Natural killer cell (primary cell): ENCODE results near the gene SCAND1. TPM values are rescaled to one million over a fixed set of nuclear protein-coding genes. Genes with fewer than 3 reads are reported as not detected.

ENCODE experiments used
- ATAC-seq, 3 donors: fragments of 150-1000 bp in 2 of 3; fragments of 200-7000 bp in 1 of 3; cut with Tn5 transposase; 1 replicate in 1 of 3; 2 replicates in 2 of 3; pipeline ENCODE4 v1.10.0; 2021; ENCODE audit warnings: mild to moderate bottlenecking in 2 of 3, moderate library complexity in 2 of 3
- DNase-seq, 2 donors: peaks; one replicate each; pipeline versions ENCODE4 v3.0.0 to v3.0.0-alpha.2; 2013 to 2021; ENCODE audit warnings: mixed read lengths in 1 of 2
- H3K27ac ChIP-seq: one replicate; pipeline ENCODE4 v1.5.1; 2013; ENCODE audit warnings: mild to moderate bottlenecking, low read length
- H3K27me3 ChIP-seq: one replicate; pipeline ENCODE4 v1.6.1; 2013; ENCODE audit warnings: low read length; ENCODE audit not compliant: control insufficient read depth, insufficient read depth
- H3K36me3 ChIP-seq: one replicate; pipeline ENCODE4 v1.6.1; 2013; ENCODE audit warnings: low read length; ENCODE audit not compliant: control insufficient read depth, insufficient read depth
- H3K4me1 ChIP-seq: one replicate; pipeline ENCODE4 v1.6.1; 2013; ENCODE audit warnings: low read length; ENCODE audit not compliant: control insufficient read depth, insufficient read depth
- H3K4me3 ChIP-seq: one replicate; pipeline ENCODE4 v1.5.1; 2013; ENCODE audit warnings: low read length
- H3K9me3 ChIP-seq: one replicate; pipeline ENCODE4 v1.6.1; 2013; ENCODE audit warnings: low read length; ENCODE audit not compliant: control insufficient read depth, insufficient read depth
- H3K27ac Mint-ChIP-seq, 2 donors: one replicate each; pipeline ENCODE4 v1.8.0; 2022; ENCODE audit warnings: mild to moderate bottlenecking in 2 of 2, mixed read lengths in 2 of 2, moderate library complexity in 1 of 2
- H3K27me3 Mint-ChIP-seq, 2 donors: one replicate each; pipeline ENCODE4 v1.8.0; 2022; ENCODE audit warnings: low read depth in 2 of 2, mixed read lengths in 2 of 2
- H3K36me3 Mint-ChIP-seq: one replicate; pipeline ENCODE4 v1.8.0; 2022; ENCODE audit warnings: mixed read lengths
- H3K4me1 Mint-ChIP-seq, 2 donors: one replicate each; pipeline ENCODE4 v1.8.0; 2022; ENCODE audit warnings: mixed read lengths in 2 of 2
- H3K4me3 Mint-ChIP-seq: one replicate; pipeline ENCODE4 v1.8.0; 2022; ENCODE audit warnings: mild to moderate bottlenecking, moderate library complexity, mixed read lengths
- H3K9me3 Mint-ChIP-seq, 2 donors: one replicate each; pipeline ENCODE4 v1.8.0; 2022; ENCODE audit warnings: mixed read lengths in 2 of 2
- WGBS: methylation state at CpG from one replicate; pipeline ENCODE4 v1.1.7; 2013; ENCODE audit warnings: missing lambda C conversion rate; ENCODE audit not compliant: insufficient coverage; 5-methylcytosine and 5-hydroxymethylcytosine counted together
- intact Hi-C: fragments of 100-400 bp; cut with micrococcal nuclease; formaldehyde crosslinking; loops from one replicate; pipeline ENCODE4 v1.14.2; 2022
- total RNA-seq, 4 donors: library from RNA; stranded (reverse); fragments of 120-200 nt in 1 of 4; gene quantifications; one replicate each; pipeline versions ENCODE4 v1.2.3 to v1.2.4, GENCODE V29; 2013 to 2022
- TF ChIP-seq, protein P1 (sequence below): fragments of 200-600 bp; IDR thresholded peaks from one replicate; pipeline ENCODE4 v1.8.0; 2022; ENCODE audit warnings: antibody characterized with exemption

SCAND1 gene
- total RNA-seq, 3 donors from 2014 or later (not counting 1 experiment from before 2014, with no cell fraction given): 51.4 to 70.3 (median 63.9) TPM

DNA sequence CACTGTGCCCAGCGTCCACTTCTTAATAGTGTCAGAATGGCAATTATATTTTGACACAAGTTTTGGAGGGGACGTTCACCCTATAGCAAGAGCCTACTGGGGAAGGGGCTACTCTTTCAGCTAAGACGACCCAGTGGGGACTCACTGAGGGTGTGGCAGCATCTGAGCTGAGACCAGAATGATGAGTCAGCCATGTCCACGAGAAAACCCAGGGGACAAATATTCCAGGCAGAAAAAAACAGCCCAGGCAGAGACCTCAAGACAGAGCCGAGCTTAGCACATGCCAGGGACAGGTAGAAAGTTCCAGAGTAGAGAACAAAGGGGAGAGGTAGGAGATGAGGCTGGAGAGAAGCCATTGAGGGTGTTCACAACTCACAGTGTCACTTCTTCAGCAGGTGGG, 25.2 kb upstream of the SCAND1 start:
- H3K27ac Mint-ChIP-seq: no peak overlapping the region
- DNase-seq: no peak
- TF ChIP-seq, protein P1, sequence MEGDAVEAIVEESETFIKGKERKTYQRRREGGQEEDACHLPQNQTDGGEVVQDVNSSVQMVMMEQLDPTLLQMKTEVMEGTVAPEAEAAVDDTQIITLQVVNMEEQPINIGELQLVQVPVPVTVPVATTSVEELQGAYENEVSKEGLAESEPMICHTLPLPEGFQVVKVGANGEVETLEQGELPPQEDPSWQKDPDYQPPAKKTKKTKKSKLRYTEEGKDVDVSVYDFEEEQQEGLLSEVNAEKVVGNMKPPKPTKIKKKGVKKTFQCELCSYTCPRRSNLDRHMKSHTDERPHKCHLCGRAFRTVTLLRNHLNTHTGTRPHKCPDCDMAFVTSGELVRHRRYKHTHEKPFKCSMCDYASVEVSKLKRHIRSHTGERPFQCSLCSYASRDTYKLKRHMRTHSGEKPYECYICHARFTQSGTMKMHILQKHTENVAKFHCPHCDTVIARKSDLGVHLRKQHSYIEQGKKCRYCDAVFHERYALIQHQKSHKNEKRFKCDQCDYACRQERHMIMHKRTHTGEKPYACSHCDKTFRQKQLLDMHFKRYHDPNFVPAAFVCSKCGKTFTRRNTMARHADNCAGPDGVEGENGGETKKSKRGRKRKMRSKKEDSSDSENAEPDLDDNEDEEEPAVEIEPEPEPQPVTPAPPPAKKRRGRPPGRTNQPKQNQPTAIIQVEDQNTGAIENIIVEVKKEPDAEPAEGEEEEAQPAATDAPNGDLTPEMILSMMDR: no peak
- H3K4me1 ChIP-seq: peaks cover 7% of the 10 kb centered on the region
- H3K9me3 Mint-ChIP-seq: no peaks in the 10 kb centered on the region
- 76% methylated on average over 5 of the region's 5 CpGs for WGBS
- no peaks in the 10 kb centered on the region for H3K9me3 ChIP-seq
- H3K27me3 Mint-ChIP-seq: no peaks in the 10 kb centered on the region
- no peak overlapping the region for H3K4me3 Mint-ChIP-seq
- H3K4me3 ChIP-seq: no peak overlapping the region
- H3K27ac ChIP-seq: no peak overlapping the region
- H3K27me3 ChIP-seq: no peaks in the 10 kb centered on the region
- H3K36me3 ChIP-seq: no peaks in the 10 kb centered on the region
- ATAC-seq: no peak
- intact Hi-C loops: no loop called here
- H3K36me3 Mint-ChIP-seq: no peaks in the 10 kb centered on the region
- H3K4me1 Mint-ChIP-seq: peaks cover 6% of the 10 kb centered on the region in 2 donors

- Mint-ChIP-seq H3K9me3 (no peaks in the 10 kb centered on the region), H3K27ac (no peak overlapping the region), H3K4me1 (no peaks in the 10 kb centered on the region), H3K4me3 (no peak overlapping the region), H3K27me3 (no peaks in the 10 kb centered on the region), H3K36me3 (no peaks in the 10 kb centered on the region)
- Histone ChIP-seq H3K36me3 (no peaks in the 10 kb centered on the region), H3K9me3 (no peaks in the 10 kb centered on the region), H3K4me1 (no peaks in the 10 kb centered on the region), H3K27ac (no peak overlapping the region), H3K4me3 (no peak overlapping the region), H3K27me3 (no peaks in the 10 kb centered on the region)
- no peak for ATAC-seq
- TF ChIP-seq, protein P1: no peak
- 78% methylated on average over 9 of the region's 9 CpGs for WGBS
- no peak for DNase-seq
- intact Hi-C loops: no loop called here
Observed at GRCh38 chr20:35978041-35978513, 23.8 kb upstream of the SCAND1 start.

GRCh38 chr20:35975576-35976373, 21.5 kb upstream of the SCAND1 start:
- Mint-ChIP-seq H3K9me3 (no peaks in the 10 kb centered on the region), H3K27ac (no peak overlapping the region), H3K27me3 (no peaks in the 10 kb centered on the region), H3K4me3 (no peak overlapping the region), H3K4me1 (no peaks in the 10 kb centered on the region), H3K36me3 (no peaks in the 10 kb centered on the region)
- no peak overlapping the region for H3K4me3 ChIP-seq
- no peaks in the 10 kb centered on the region for H3K4me1 ChIP-seq
- no peaks in the 10 kb centered on the region for H3K27me3 ChIP-seq
- no peaks in the 10 kb centered on the region for H3K9me3 ChIP-seq
- no peak overlapping the region for H3K27ac ChIP-seq
- TF ChIP-seq, protein P1: no peak
- ATAC-seq (no peak), DNase-seq (no peak)
- no peaks in the 10 kb centered on the region for H3K36me3 ChIP-seq
- intact Hi-C loops: no loop called here
- 78% methylated on average over 9 of the region's 9 CpGs for WGBS
